AG08396 (cell line): Measurements from ENCODE around the gene CD27.
"Not testable (repeated sequence)": the region's sequence is repeated elsewhere in the genome, so short reads cannot be mapped to it uniquely, and the experiment has no call there.

Experiments
- DNase-seq: peaks from one replicate; pipeline ENCODE4 v3.0.0; 2012; ENCODE audit warnings: low spot score, mixed read lengths

CD27 gene

GRCh38 chr12:6444704-6445688 is at the start of gene CD27:
Gene CD27 (plus strand): TSS chr12:6444955. CDS start chr12:6445096, 141 bp downstream.
- DNase-seq = no peak

- no peak for DNase-seq
These were observed 48.7 kb upstream of the CD27 start for GRCh38 chr12:6396031-6396430.

GRCh38 chr12:6399884-6400644 is 44.7 kb upstream of the CD27 start:
- no peak for DNase-seq

DNA sequence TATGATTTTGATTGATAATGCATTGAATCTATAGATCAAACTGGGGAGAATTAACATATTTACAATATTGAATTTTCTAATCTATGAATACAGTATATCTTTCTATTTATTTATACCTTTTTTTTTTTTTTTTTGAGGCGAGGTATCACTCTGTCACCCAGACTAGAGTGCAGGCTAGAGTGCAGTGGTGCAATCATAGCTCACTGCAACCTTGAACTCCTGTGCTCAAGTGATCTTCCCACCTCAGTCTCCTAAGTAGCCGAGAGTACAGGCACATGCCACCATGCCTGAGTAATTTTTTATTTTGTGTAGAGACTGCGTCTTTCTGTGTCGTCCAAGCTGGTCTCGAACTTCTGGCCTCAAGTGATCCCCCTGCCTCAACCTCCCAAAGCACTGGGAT is 40.4 kb upstream of the CD27 start:
- no peak for DNase-seq

GRCh38 chr12:6405963-6406362 is 38.8 kb upstream of the CD27 start:
- DNase-seq = no peak

DNA sequence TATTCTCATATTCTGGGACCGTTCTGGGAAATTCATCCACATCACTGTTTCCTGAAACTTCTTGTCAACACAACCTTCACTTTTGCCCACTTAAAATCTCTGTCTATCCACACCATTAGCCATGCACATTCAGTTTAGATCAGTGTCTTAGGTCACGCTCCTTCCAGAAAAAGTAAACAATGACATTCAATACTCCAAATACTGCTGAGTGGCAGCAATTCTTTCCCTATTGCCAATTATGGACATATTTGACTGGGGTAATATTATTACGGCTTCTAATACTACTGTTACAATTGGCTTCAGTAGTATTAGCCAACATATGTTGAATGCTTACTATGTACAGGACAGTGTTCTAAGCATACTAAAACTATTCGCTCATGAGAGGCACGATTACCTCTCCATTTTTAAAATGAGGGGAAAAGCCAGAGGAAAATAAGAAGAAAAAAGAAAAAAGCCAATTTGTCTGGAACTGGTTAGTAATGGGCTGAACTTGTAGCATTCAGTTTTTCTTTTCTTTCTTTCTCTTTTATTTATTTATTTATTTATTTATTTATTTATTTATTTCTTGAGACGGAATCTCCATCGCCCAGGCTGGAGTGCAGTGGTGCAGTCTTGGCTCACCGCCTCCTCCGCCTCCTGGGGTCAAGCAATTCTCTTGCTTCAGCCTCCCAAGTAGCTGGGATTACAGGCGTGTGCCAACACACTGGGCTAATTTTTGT is 37.4 kb upstream of the CD27 start:
- no peak for DNase-seq

- DNase-seq = no peak
These were observed 28.2 kb upstream of the CD27 start for GRCh38 chr12:6416596-6416995.

DNA sequence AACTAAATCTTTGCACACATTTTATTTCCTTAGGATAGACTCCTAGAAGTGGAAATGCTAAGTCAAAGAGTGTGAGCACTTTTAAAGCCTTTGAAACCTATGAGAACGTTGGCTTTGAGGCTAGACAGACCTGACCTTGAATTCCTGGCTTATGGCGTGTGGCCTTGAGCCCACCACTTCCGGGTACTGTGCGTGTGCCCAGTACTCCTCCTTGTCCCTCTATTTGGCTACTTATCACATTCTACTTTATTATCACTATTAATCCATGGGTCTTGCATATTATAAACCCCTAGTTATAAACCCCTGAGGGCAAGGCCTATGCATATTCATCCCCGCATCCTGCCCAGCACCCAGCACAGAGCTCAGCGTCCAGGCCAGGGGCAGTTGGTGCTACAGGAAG is 26.0 kb upstream of the CD27 start:
- DNase-seq = no peak

DNA sequence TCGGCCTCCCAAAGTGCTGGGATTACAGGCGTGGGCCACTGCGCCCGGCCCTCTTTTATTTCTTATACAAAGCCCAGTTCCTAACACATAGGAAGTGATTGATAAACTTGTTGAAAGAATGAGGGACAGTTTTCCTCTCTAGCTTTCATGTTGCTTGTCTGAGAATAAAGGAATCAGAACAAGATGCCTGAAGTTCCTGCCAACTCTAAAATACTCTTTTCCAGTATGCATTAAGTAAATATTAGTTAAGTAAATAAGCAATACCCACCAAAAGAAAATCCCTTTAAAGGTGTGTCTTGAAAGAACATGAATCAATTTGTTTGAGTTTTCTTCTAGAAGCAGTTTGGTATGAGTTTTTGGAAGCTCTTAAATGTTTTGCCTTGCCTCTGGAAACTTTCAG is 24.4 kb upstream of the CD27 start:
- no peak for DNase-seq

GRCh38 chr12:6423267-6424007 is 21.3 kb upstream of the CD27 start:
- DNase-seq = peak; percentile 88

DNA sequence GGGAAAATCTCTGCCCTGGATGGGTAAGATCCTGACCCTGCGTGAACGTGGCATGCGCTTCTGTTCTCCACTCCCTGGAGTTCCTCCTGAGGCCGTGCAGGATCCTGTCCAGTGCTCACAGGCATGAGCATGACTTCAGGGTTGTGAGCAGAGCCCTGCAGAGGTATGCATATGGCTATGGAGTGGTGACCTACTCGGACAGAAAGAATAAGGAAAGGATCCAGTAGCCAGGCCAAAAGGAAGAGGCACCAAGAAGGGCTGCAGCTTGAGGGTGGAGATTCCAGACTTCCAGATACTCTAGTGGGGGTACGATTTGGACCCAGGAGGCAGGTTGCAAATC is 20.8 kb upstream of the CD27 start:
- DNase-seq = no peak

DNA sequence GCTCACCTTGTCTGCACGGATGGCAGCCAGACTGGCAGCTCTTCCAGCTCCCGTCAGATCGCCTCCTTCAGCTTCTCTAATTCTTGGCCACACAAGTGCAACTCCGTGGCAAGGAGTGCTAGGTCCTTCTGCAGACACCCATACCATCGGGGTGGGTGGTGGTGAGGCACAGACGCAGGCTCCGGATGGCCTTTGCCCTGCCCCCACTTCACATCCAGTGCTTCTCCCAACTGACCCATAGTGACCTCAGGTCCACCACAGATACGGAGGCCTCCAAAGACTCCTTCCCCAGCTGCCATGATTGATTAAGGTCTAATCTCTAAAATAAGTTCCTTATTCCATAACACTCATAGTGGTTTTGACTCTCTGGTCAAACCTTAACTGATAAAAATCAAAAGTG is 19.9 kb upstream of the CD27 start:
- no peak for DNase-seq

- no peak for DNase-seq
These were observed 18.9 kb upstream of the CD27 start for GRCh38 chr12:6425590-6426531.

DNA sequence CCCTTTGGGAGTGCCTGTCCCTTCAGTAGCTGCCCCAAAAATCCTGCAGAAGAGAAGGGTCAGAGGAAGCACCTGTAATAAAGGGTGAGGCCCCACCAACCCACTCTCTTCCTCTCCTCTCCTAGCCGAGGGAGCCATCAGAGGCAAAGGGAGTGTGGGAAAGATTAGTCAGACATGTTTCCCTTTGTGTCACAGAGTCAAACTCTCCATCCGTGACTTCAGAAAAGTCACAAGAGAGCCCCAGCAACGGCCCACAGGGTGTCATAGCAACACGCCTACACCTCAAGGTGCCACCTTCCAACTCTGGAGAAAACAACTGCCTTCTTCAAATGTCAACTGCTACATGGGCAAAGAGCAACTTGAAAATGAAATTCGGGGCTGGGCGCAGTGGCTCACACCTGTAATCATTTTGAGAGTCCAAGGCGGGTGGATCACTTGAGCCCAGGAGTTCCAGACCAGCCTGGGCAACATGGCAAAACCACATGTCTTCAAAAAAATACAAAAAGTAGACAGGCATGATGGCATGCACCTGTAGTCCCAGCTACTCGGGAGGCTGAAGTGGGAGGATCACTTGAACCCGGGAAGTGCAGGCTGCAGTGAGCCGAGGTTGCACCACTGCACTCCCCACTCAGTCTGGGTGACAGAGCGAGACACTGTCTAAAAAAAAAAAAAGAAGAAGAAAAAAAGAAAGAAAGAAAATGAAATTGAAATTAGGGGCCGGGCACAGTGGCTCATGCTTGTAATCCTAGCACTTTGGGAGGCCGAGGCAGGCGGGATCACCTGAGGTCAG is 17.7 kb upstream of the CD27 start:
- no peak for DNase-seq

DNA sequence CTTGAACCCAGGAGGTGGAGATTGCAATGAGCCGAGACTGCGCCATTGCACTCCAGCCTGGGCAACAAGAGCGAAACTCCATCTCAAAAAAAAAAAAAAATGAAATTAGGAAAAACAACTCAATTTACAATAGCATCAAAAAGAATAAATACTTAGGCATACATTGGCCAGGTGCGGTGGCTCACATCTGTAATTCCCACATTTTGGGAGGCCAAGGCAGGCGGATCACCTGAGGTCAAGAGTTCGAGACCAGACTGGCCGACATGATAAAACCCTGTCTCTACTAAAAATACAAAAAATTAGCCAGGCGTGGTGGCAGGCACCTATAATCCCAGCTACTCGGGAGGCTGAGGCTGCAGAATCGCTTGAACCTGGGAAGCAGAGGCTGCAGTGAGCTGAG is 17.0 kb upstream of the CD27 start:
- not testable (repeated sequence) for DNase-seq

DNA sequence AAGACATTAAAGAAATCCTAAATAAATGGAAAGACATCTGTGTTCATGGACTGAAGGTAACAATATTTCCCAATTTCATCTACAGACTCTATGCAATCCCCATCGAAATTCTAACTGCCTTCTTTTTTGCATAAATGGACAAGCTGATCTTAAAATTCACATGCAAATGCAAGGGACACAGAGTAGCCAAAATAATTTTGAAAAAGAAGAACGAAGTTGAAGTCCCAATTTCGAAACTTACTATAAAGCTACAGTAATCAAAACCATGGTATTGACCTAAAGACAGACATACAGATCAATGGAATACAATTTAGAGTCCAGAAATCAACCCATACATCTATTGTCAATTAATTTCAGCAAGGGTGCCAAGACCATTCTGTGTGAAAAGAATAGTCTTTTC is 16.4 kb upstream of the CD27 start:
- DNase-seq = no peak

- peak; percentile 91 for DNase-seq
These were observed 14.4 kb upstream of the CD27 start for GRCh38 chr12:6430124-6430989.

DNA sequence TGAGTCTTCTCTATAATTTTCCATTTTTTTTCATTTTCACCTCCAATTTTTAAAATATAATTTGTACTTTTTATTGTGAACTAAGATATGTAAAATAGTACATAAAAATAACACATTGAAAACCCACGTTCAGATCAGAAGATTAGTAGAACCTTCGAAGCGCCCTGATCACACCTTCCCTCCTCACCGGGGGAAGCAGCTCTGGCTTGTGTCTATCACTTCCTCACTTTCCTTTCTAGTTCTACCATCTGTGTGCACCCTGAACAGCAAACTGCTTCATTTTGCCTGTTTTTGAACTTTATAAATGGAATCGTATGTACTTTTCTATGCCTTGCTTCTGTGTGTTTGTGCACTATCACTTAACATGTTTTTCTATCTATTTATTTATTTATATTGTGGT is 11.8 kb upstream of the CD27 start:
- DNase-seq = no peak
